ENCODE data around the gene FAM216B.
"Not testable (repeated sequence)": the region's sequence is repeated elsewhere in the genome, so short reads cannot be mapped to it uniquely, and the experiment has no call there.

DNA sequence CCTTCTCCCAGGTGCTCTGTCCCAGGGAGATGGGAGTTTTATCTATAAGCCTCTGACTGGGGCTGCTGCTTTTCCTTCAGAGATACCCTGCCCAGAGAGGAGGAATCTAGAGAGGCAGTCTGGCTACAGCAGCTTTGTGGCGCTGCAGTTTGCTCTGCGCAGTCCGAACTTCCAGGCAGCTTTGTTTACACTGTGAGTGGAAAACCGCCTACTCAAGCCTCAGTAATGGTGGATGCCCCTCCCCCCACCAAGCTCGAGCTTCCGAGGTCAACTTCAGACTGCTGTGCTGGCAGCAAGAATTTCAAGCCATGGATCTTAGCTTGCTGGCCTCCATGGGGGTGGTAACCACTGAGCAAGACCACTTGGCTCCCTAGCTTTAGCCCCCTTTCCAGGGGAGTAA lies 4.8 kb upstream of the FAM216B start:
- TF ChIP-seq POLR2A (IDR thresholded peaks at IDR 0.05; ENCODE audit: low read depth, low read length); POLR2AphosphoS5 (IDR thresholded peaks at IDR 0.05; ENCODE audit: low read depth, low read length); TAF1 (IDR thresholded peaks at IDR 0.05; ENCODE audit: borderline replicate concordance, low read depth, low read length): not testable (repeated sequence)

All from GM12892 (cell line).